Neural cell (in vitro differentiated cells): ENCODE data around the gene KCNJ1. TPM values are rescaled to one million over a fixed set of nuclear protein-coding genes. Genes with fewer than 3 reads are reported as not detected.

Experiments used
- H2AFZ ChIP-seq: fragments of 200-600, 300-800 bp; sonication (generic), shearing (Covaris generic); 2 replicates; pipeline ENCODE4 v1.6.0; 2014; ENCODE audit warnings: low read depth, mild to moderate bottlenecking, antibody characterized with exemption, low read length, moderate library complexity
- H3F3A ChIP-seq: fragments of 200-600 bp; shearing (Covaris generic); 2 replicates; pipeline ENCODE4 v1.6.1; 2016; ENCODE audit warnings: mild to moderate bottlenecking, moderate library complexity, mixed read lengths, antibody characterized with exemption, low read length; ENCODE audit not compliant: insufficient read depth, poor library complexity, severe bottlenecking
- H3K27ac ChIP-seq: fragments of 200-600, 300-800 bp; sonication (generic), shearing (Covaris generic); 2 replicates; pipeline ENCODE4 v1.5.1; 2014; ENCODE audit warnings: mild to moderate bottlenecking, low read length, moderate library complexity
- H3K27me3 ChIP-seq: fragments of 300-800, 200-600 bp; sonication (generic), shearing (Covaris generic); 2 replicates; pipeline ENCODE4 v1.6.0; 2014; ENCODE audit warnings: mild to moderate bottlenecking, low read depth, low read length, moderate library complexity; ENCODE audit not compliant: insufficient read depth
- H3K36me3 ChIP-seq: fragments of 300-800, 200-600 bp; sonication (generic), shearing (Covaris generic); 2 replicates; pipeline ENCODE4 v1.5.1; 2014; ENCODE audit warnings: mild to moderate bottlenecking, antibody characterized with exemption, low read length, moderate library complexity; ENCODE audit not compliant: insufficient read depth
- H3K4me2 ChIP-seq: fragments of 300-800, 200-600 bp; sonication (generic), shearing (Covaris generic); 2 replicates; pipeline ENCODE4 v1.6.0; 2014; ENCODE audit warnings: mild to moderate bottlenecking, low read length
- H3K4me3 ChIP-seq: fragments of 300-800, 200-600 bp; sonication (generic), shearing (Covaris generic); 2 replicates; pipeline ENCODE4 v1.5.1; 2014; ENCODE audit warnings: mild to moderate bottlenecking, low read length, moderate library complexity
- H3K79me2 ChIP-seq: fragments of 200-600 bp; shearing (Covaris generic); replicated peaks from 2 replicates; pipeline ENCODE4 v1.6.0; 2014; ENCODE audit warnings: mild to moderate bottlenecking, low read length, moderate library complexity; ENCODE audit not compliant: insufficient read depth
- H3K9ac ChIP-seq: fragments of 300-800, 200-600 bp; sonication (generic), shearing (Covaris generic); 2 replicates; pipeline ENCODE4 v1.6.1; 2016; ENCODE audit warnings: mild to moderate bottlenecking, low read length, mixed read lengths
- H3K9me2 ChIP-seq: fragments of 200-600 bp; shearing (Covaris generic); 2 replicates; pipeline ENCODE4 v1.6.1; 2016; ENCODE audit warnings: mild to moderate bottlenecking, low read length, mixed read lengths; ENCODE audit not compliant: insufficient read depth
- H3K9me3 ChIP-seq: fragments of 200-600, 300-800 bp; sonication (generic), shearing (Covaris generic); 2 replicates; pipeline ENCODE4 v1.6.1; 2016; ENCODE audit warnings: mild to moderate bottlenecking, mixed run types, low read length, moderate library complexity, mixed read lengths
- H4K20me1 ChIP-seq: fragments of 200-600 bp; shearing (Covaris generic); 2 replicates; pipeline ENCODE4 v1.6.1; 2016; ENCODE audit warnings: mild to moderate bottlenecking, mixed run types; ENCODE audit not compliant: insufficient read depth
- EP300 ChIP-seq: fragments of 450-650 bp; conservative IDR thresholded peaks from 2 replicates; pipeline ENCODE4 v1.6.1; 2014; ENCODE audit warnings: antibody characterized with exemption, mild to moderate bottlenecking, moderate library complexity; ENCODE audit not compliant: poor library complexity, severe bottlenecking
- EZH2 ChIP-seq: fragments of 200-600, 300-800 bp; shearing (Covaris generic), sonication (generic); IDR thresholded peaks from 2 replicates; pipeline ENCODE4 v1.6.1; 2014; ENCODE audit warnings: antibody characterized with exemption, low read length, borderline replicate concordance, mild to moderate bottlenecking; ENCODE audit not compliant: insufficient read depth, poor library complexity, severe bottlenecking
- MXI1 ChIP-seq: fragments of 450-650 bp; conservative IDR thresholded peaks from 2 replicates; pipeline ENCODE4 v1.6.1; 2014; ENCODE audit warnings: antibody characterized with exemption, mild to moderate bottlenecking; ENCODE audit not compliant: poor library complexity, severe bottlenecking
- POLR2AphosphoS5 ChIP-seq: IDR thresholded peaks from 2 replicates; pipeline ENCODE4 v1.6.1; 2012
- RAD21 ChIP-seq: fragments of 450-650 bp; conservative IDR thresholded peaks from 2 replicates; pipeline ENCODE4 v1.6.1; 2014; ENCODE audit warnings: antibody characterized with exemption, mild to moderate bottlenecking, moderate library complexity
- SMC3 ChIP-seq: fragments of 450-650 bp; conservative IDR thresholded peaks from 2 replicates; pipeline ENCODE4 v1.6.1; 2014; ENCODE audit warnings: antibody characterized with exemption, mild to moderate bottlenecking, moderate library complexity; ENCODE audit not compliant: poor library complexity
- TAF1 ChIP-seq: IDR thresholded peaks from 2 replicates; pipeline ENCODE4 v1.6.1; 2012; ENCODE audit warnings: low read depth
- polyA plus RNA-seq: library from polyadenylated mRNA; depleted of rRNA; stranded (reverse); fragments of >200 nt; gene quantifications from 2 replicates; pipeline ENCODE4 v1.2.3, GENCODE V29; 2014
- TF ChIP-seq, protein P1 (sequence below): fragments of 450-650 bp; IDR thresholded peaks from 2 replicates; pipeline ENCODE4 v1.5.1; 2014; ENCODE audit warnings: antibody characterized with exemption, mild to moderate bottlenecking, moderate library complexity; ENCODE audit not compliant: poor library complexity, severe bottlenecking
- TF ChIP-seq, protein P2 (sequence below): IDR thresholded peaks from 2 replicates; pipeline ENCODE4 v1.6.1; 2012; ENCODE audit warnings: borderline replicate concordance

Gene KCNJ1
- polyA plus RNA-seq, 1 donor from 2014 or later, result 0.22 TPM

DNA sequence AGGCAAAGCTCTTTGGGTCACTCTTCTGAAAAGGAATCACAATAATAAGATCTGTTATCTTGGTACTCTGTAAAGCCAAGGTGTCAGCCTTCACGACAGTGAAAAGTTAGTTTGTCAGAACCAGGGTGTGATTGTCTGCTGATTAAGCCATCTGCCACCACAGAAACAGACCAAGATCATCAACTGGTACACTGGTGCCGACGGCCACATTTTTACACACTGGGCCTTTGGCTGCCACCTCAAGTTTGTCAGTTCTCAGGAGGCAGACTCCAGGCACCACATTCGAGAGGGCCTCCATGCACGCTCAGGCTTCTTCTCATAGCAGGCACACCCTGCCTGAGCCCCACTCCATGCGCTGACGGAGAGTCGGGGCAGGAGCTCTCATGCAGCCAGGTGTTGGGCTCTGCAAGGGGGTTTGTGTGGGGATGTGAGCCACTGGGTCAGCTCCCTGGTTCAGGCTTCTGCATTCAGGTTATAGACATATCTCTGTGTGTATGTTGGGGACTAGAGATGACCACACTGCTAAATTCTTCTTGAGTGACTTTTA is 66.2 kb downstream of the KCNJ1 start:
- H3K9me3 ChIP-seq, result no peaks in the 10 kb centered on the region
- no peak overlapping the region for H3K4me2 ChIP-seq
- TF ChIP-seq, protein P1, sequence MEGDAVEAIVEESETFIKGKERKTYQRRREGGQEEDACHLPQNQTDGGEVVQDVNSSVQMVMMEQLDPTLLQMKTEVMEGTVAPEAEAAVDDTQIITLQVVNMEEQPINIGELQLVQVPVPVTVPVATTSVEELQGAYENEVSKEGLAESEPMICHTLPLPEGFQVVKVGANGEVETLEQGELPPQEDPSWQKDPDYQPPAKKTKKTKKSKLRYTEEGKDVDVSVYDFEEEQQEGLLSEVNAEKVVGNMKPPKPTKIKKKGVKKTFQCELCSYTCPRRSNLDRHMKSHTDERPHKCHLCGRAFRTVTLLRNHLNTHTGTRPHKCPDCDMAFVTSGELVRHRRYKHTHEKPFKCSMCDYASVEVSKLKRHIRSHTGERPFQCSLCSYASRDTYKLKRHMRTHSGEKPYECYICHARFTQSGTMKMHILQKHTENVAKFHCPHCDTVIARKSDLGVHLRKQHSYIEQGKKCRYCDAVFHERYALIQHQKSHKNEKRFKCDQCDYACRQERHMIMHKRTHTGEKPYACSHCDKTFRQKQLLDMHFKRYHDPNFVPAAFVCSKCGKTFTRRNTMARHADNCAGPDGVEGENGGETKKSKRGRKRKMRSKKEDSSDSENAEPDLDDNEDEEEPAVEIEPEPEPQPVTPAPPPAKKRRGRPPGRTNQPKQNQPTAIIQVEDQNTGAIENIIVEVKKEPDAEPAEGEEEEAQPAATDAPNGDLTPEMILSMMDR, result no peak
- TF ChIP-seq MXI1 (no peak), SMC3 (no peak), EZH2 (no peak), EP300 (no peak), RAD21 (no peak), TAF1 (no peak), POLR2AphosphoS5 (no peak)
- TF ChIP-seq, protein P2, sequence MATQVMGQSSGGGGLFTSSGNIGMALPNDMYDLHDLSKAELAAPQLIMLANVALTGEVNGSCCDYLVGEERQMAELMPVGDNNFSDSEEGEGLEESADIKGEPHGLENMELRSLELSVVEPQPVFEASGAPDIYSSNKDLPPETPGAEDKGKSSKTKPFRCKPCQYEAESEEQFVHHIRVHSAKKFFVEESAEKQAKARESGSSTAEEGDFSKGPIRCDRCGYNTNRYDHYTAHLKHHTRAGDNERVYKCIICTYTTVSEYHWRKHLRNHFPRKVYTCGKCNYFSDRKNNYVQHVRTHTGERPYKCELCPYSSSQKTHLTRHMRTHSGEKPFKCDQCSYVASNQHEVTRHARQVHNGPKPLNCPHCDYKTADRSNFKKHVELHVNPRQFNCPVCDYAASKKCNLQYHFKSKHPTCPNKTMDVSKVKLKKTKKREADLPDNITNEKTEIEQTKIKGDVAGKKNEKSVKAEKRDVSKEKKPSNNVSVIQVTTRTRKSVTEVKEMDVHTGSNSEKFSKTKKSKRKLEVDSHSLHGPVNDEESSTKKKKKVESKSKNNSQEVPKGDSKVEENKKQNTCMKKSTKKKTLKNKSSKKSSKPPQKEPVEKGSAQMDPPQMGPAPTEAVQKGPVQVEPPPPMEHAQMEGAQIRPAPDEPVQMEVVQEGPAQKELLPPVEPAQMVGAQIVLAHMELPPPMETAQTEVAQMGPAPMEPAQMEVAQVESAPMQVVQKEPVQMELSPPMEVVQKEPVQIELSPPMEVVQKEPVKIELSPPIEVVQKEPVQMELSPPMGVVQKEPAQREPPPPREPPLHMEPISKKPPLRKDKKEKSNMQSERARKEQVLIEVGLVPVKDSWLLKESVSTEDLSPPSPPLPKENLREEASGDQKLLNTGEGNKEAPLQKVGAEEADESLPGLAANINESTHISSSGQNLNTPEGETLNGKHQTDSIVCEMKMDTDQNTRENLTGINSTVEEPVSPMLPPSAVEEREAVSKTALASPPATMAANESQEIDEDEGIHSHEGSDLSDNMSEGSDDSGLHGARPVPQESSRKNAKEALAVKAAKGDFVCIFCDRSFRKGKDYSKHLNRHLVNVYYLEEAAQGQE, result no peak
- H3F3A ChIP-seq, result no peaks in the 10 kb centered on the region
- H2AFZ ChIP-seq, result no peak overlapping the region
- H3K9me2 ChIP-seq, result no peaks in the 10 kb centered on the region
- H3K9ac ChIP-seq, result no peak overlapping the region
- H3K36me3 ChIP-seq, result no peaks in the 10 kb centered on the region
- no peak overlapping the region for H3K27ac ChIP-seq
- H4K20me1 ChIP-seq, result no peaks in the 10 kb centered on the region
- no peak overlapping the region for H3K4me3 ChIP-seq
- H3K79me2 ChIP-seq, result no peaks in the 10 kb centered on the region
- H3K27me3 ChIP-seq, result no peaks in the 10 kb centered on the region

DNA sequence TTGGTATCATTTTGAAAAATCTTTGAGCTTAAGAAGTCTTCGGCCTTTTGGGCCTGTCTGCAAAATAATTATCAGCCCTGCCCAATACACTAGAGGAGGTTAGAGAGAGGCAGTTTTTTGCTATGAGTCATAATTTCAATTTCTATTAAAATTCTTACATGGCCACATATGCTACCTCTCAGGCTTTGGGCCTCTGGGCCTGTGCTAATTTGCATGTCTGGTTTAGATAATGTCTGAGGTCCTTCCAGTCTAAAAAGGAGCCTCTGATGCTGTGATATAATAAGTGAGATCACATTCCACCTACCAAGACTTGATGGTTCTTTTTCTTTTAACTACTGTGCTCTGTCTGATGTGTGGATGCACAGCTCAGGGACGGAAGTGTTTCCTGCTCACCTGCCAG is 70.8 kb downstream of the KCNJ1 start:
- Histone ChIP-seq H3K4me3 (no peak overlapping the region), H3K27me3 (no peaks in the 10 kb centered on the region), H3K36me3 (no peaks in the 10 kb centered on the region), H3K9ac (no peak overlapping the region), H3K9me3 (no peaks in the 10 kb centered on the region), H3F3A (no peaks in the 10 kb centered on the region), H3K9me2 (no peaks in the 10 kb centered on the region), H3K4me2 (no peak overlapping the region), H3K79me2 (no peaks in the 10 kb centered on the region), H2AFZ (no peak overlapping the region), H3K27ac (no peak overlapping the region), H4K20me1 (no peaks in the 10 kb centered on the region)
- TF ChIP-seq, protein P1, result no peak
- TF ChIP-seq EZH2 (no peak), TAF1 (no peak), SMC3 (no peak), POLR2AphosphoS5 (no peak), MXI1 (no peak), EP300 (no peak), RAD21 (no peak)
- TF ChIP-seq, protein P2, result no peak
